ENCODE data around the gene GLIPR1L2. TPM values are rescaled to one million over a fixed set of nuclear protein-coding genes. Genes with fewer than 3 reads are reported as not detected.
"Not testable (repeated sequence)": the region's sequence is repeated elsewhere in the genome, so short reads cannot be mapped to it uniquely, and the experiment has no call there.

GLIPR1L2 gene
- total and polyA plus RNA-seq, 2 donors (not counting 1 experiment from before 2014, with no cell fraction given): 0.37 to 0.91 TPM

DNA sequence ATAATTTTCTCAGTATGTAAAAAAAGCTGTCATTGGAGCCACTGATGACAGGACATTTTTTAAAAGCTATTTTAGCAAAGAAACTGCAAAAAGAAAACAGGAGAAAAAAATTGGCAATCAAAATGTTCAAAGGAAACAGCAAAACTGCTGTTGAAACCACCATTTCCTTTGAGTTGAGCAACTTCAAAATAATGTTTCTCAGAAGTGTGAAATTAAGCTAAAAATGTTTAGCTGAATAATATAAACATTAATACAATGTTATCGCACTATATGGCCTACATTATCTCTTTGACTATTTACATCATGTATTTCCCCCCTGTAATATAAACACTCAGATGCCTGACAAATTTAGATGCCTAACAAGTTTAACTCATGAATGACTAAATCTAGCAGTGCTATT lies 66.3 kb downstream of the GLIPR1L2 start:
- DNase-seq: no peak
- Mint-ChIP-seq H3K27me3 (peaks cover 3% of the 10 kb centered on the region), H3K4me3 (no peak overlapping the region), H3K27ac (no peak overlapping the region), H3K9me3 (ENCODE audit: insufficient read depth) (no peaks in the 10 kb centered on the region), H3K4me1 (no peaks in the 10 kb centered on the region)
- H3K4me1 ChIP-seq (ENCODE audit: control insufficient read depth in 2 of 2, insufficient read depth in 2 of 2, low read length in 2 of 2): no peaks in the 10 kb centered on the region
- no peak overlapping the region for H3K9ac ChIP-seq (ENCODE audit: low read length)
- no CpG with 5 or more reads among the region's 1 CpG for WGBS (ENCODE audit: insufficient coverage)
- H3K27ac ChIP-seq (ENCODE audit: low read length in 2 of 2): no peak overlapping the region
- no peak for ATAC-seq (ENCODE audit: low read depth)
- H2AFZ ChIP-seq (ENCODE audit: insufficient read depth, low read depth, low read length, poor library complexity, severe bottlenecking): no peak overlapping the region
- H3K79me2 ChIP-seq (ENCODE audit: control insufficient read depth, insufficient read depth, low read length): no peaks in the 10 kb centered on the region
- H3K4me3 ChIP-seq (ENCODE audit: control extremely low read depth in 1 of 5, extremely low read depth in 1 of 5, insufficient read depth in 1 of 5, low read depth in 2 of 5, low read length in 4 of 5): no peak overlapping the region
- no peaks in the 10 kb centered on the region for H3K27me3 ChIP-seq (replicated peaks in 1 of 4; ENCODE audit: control extremely low read depth in 1 of 4, control insufficient read depth in 3 of 4, insufficient read depth in 4 of 4, low read length in 3 of 4)
- H4K20me1 ChIP-seq (ENCODE audit: control insufficient read depth, insufficient read depth, low read length, poor library complexity, severe bottlenecking): no peaks in the 10 kb centered on the region
- peaks cover 0 to 11% (median 9%) of the 10 kb centered on the region in 3 donors for H3K9me3 ChIP-seq (ENCODE audit: control extremely low read depth in 1 of 3, control insufficient read depth in 2 of 3, insufficient read depth in 1 of 3, low read length in 2 of 3)
- no peaks in the 10 kb centered on the region for H3K36me3 ChIP-seq (replicated peaks in 1 of 2; ENCODE audit: control extremely low read depth in 1 of 2, control insufficient read depth in 1 of 2, extremely low read depth in 1 of 2, insufficient read depth in 2 of 2, low read length in 1 of 2)
- ChIA-PET POLR2A (no interaction called here), CTCF (interaction anchor here (1.4 kb wide), 1 partner anchor 25 kb away, joined by 3 read pairs; no protein-coding TSS in a partner anchor)
- no peak overlapping the region for H3K4me2 ChIP-seq (replicated peaks; ENCODE audit: low read depth, low read length, poor library complexity, severe bottlenecking)
- TF ChIP-seq EZH2 (IDR thresholded peaks at IDR 0.05; ENCODE audit: borderline replicate concordance, insufficient read depth, low read depth, low read length, poor library complexity, severe bottlenecking): no peak
- no peak for TF ChIP-seq CTCF (IDR thresholded peaks at IDR 0.05)
- intact Hi-C loops (cut with micrococcal nuclease): no loop called here

DNA sequence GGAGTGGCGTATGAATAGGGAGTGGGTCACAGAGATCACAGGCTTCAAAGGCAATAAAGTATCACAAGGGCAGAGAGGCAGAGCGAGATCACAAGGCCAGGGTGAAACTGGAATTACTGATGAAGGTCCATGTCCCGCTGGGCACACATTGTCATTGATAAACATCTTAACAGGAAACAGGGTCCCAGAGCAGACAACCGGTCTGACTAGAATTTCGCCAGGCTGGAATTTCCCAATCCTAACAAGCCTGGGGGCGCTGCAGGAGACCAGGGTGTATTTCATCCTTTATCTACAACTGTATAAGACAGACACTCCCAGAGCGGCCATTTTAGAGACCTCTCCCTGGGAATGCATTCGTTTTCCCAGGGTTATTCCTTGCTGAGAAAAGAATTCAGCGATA lies 67.0 kb downstream of the GLIPR1L2 start:
- H3K9ac ChIP-seq (ENCODE audit: low read length); H3K27ac ChIP-seq (ENCODE audit: low read length in 2 of 2); H2AFZ ChIP-seq (ENCODE audit: insufficient read depth, low read depth, low read length, poor library complexity, severe bottlenecking); H3K4me1 Mint-ChIP-seq; CTCF ChIA-PET; H3K9me3 Mint-ChIP-seq (ENCODE audit: insufficient read depth); H4K20me1 ChIP-seq (ENCODE audit: control insufficient read depth, insufficient read depth, low read length, poor library complexity, severe bottlenecking); H3K4me3 Mint-ChIP-seq; H3K27me3 ChIP-seq (replicated peaks in 1 of 4; ENCODE audit: control extremely low read depth in 1 of 4, control insufficient read depth in 3 of 4, insufficient read depth in 4 of 4, low read length in 3 of 4); H3K36me3 ChIP-seq (replicated peaks in 1 of 2; ENCODE audit: control extremely low read depth in 1 of 2, control insufficient read depth in 1 of 2, extremely low read depth in 1 of 2, insufficient read depth in 2 of 2, low read length in 1 of 2); POLR2A ChIA-PET; H3K4me3 ChIP-seq (ENCODE audit: control extremely low read depth in 1 of 5, extremely low read depth in 1 of 5, insufficient read depth in 1 of 5, low read depth in 2 of 5, low read length in 4 of 5); DNase-seq; H3K27me3 Mint-ChIP-seq; intact Hi-C loops (cut with micrococcal nuclease); H3K4me2 ChIP-seq (replicated peaks; ENCODE audit: low read depth, low read length, poor library complexity, severe bottlenecking); H3K79me2 ChIP-seq (ENCODE audit: control insufficient read depth, insufficient read depth, low read length); ATAC-seq (ENCODE audit: low read depth); H3K4me1 ChIP-seq (ENCODE audit: control insufficient read depth in 2 of 2, insufficient read depth in 2 of 2, low read length in 2 of 2); H3K27ac Mint-ChIP-seq: not testable (repeated sequence)
- WGBS (ENCODE audit: insufficient coverage): 64% methylated on average over 3 of the region's 9 CpGs
- H3K9me3 ChIP-seq (ENCODE audit: control extremely low read depth in 1 of 3, control insufficient read depth in 2 of 3, insufficient read depth in 1 of 3, low read length in 2 of 3): peaks cover 0 to 11% (median 9%) of the 10 kb centered on the region in 3 donors

All from B cell (primary cell).